ENCODE results near the gene RASGEF1C.

The RASGEF1C gene

DNA sequence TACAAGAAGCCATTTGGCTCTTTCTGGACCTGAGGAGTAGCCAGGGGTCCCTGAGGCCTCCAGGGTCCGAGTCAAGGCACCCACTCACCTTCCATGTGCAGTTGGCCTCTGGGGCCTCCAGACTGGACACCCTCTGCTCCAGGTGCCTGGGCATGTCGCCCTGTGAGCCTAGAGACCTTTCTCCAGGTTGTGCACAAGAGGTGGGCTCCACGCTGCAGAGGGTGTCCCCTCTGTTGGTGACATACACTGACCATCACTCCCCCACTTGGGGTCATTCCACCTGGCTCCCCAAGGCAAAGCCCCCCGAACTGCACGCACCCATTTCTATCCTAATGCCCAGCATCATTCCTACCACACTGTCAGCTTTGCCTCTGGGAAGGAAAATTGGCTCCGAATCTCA lies 48.8 kb downstream of the RASGEF1C start:
- Histone ChIP-seq H3K9me3 (no peaks in the 10 kb centered on the region), H3K4me1 (ENCODE audit: control insufficient read depth in 1 of 2, insufficient read depth in 1 of 2, low read depth in 1 of 2, low read length in 1 of 2) (peaks cover 18 to 22% of the 10 kb centered on the region in 2 experiments), H3K4me3 (ENCODE audit: low read depth in 1 of 2, low read length in 1 of 2) (no peak overlapping the region), H3K27me3 (no peaks in the 10 kb centered on the region), H3K27ac (no peak overlapping the region), H3K36me3 (no peaks in the 10 kb centered on the region)
- TF ChIP-seq CTCF (IDR thresholded peaks at IDR 0.05) = no peak

GRCh38 chr5:180159756-180160155 lies 49.3 kb downstream of the RASGEF1C start:
- TF ChIP-seq CTCF (IDR thresholded peaks at IDR 0.05) = no peak
- Histone ChIP-seq H3K9me3 (no peaks in the 10 kb centered on the region), H3K27ac (no peak overlapping the region), H3K36me3 (no peaks in the 10 kb centered on the region), H3K4me1 (ENCODE audit: control insufficient read depth in 1 of 2, insufficient read depth in 1 of 2, low read depth in 1 of 2, low read length in 1 of 2) (peaks cover 18 to 22% of the 10 kb centered on the region in 2 experiments), H3K27me3 (no peaks in the 10 kb centered on the region), H3K4me3 (ENCODE audit: low read depth in 1 of 2, low read length in 1 of 2) (no peak overlapping the region)

GRCh38 chr5:180157866-180158265 lies 51.1 kb downstream of the RASGEF1C start:
- Histone ChIP-seq H3K9me3 (no peaks in the 10 kb centered on the region), H3K4me3 (ENCODE audit: low read depth in 1 of 2, low read length in 1 of 2) (no peak overlapping the region), H3K27me3 (no peaks in the 10 kb centered on the region), H3K4me1 (ENCODE audit: control insufficient read depth in 1 of 2, insufficient read depth in 1 of 2, low read depth in 1 of 2, low read length in 1 of 2) (peaks cover 18 to 22% of the 10 kb centered on the region in 2 experiments), H3K27ac (no peak overlapping the region), H3K36me3 (no peaks in the 10 kb centered on the region)
- no peak for TF ChIP-seq CTCF (IDR thresholded peaks at IDR 0.05)

GRCh38 chr5:180156141-180156540 lies 52.9 kb downstream of the RASGEF1C start:
- no peak overlapping the region for H3K4me3 ChIP-seq (ENCODE audit: low read depth in 1 of 2, low read length in 1 of 2)
- H3K36me3 ChIP-seq = no peaks in the 10 kb centered on the region
- TF ChIP-seq CTCF (IDR thresholded peaks at IDR 0.05) = no peak
- no peak overlapping the region for H3K27ac ChIP-seq
- no peaks in the 10 kb centered on the region for H3K27me3 ChIP-seq
- no peaks in the 10 kb centered on the region for H3K9me3 ChIP-seq
- peaks cover 11 to 12% of the 10 kb centered on the region in 2 experiments for H3K4me1 ChIP-seq (ENCODE audit: control insufficient read depth in 1 of 2, insufficient read depth in 1 of 2, low read depth in 1 of 2, low read length in 1 of 2)

DNA sequence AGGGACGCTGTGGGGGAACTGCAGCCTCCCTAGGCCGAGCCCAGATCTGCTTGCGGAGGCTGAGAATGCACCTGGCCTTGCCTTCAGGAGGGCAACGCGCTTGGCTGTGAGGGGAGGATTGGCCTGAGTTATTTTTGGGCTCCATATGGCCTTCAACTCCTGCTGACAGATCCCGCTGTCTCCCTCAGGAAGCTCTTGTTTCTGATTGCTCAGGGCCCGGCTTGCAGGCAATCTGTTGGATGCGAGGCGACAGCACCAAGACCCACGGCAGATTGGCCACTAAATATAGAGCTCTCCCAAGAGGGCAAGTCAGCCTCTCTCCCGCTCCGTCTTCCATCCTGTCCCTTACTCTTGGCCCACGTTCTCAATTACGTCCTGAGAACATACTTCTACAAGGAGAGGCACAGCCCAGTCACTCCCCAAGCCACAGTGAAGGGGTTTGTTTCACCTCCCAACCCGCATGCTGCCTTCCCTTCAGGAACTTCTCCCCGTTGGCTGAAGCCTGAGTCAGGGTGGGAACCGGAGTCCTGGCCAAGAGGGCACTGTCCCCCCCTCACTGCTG lies 53.6 kb downstream of the RASGEF1C start:
- H3K4me1 ChIP-seq (ENCODE audit: control insufficient read depth in 1 of 2, insufficient read depth in 1 of 2, low read depth in 1 of 2, low read length in 1 of 2) = peaks cover 4 to 5% of the 10 kb centered on the region in 2 experiments
- H3K9me3 ChIP-seq = no peaks in the 10 kb centered on the region
- no peak for TF ChIP-seq CTCF (IDR thresholded peaks at IDR 0.05)
- no peaks in the 10 kb centered on the region for H3K27me3 ChIP-seq
- H3K4me3 ChIP-seq (ENCODE audit: low read depth in 1 of 2, low read length in 1 of 2) = no peak overlapping the region
- no peak overlapping the region for H3K27ac ChIP-seq
- H3K36me3 ChIP-seq = no peaks in the 10 kb centered on the region
